Common myeloid progenitor, CD34-positive (primary cell): ENCODE measurements around the gene PPM1H.

Experiments used
- CTCF ChIA-PET: fragments of 350-600 bp; sonication (Branson Sonifier 250); formaldehyde crosslinking; loops from one replicate; lab custom pipeline; 2021; ENCODE audit warnings: antibody characterized with exemption; lab: Charles Lee
- POLR2A ChIA-PET: fragments of 350-600 bp; sonication (Branson Sonifier 250); formaldehyde crosslinking; loops from one replicate; lab custom pipeline; 2021; ENCODE audit warnings: antibody characterized with exemption; lab: Charles Lee
- DNase-seq, 3 donors: peaks; one replicate each; pipeline versions ENCODE4 v3.0.0 to v3.0.0-alpha.2; 2013
- H3K27ac ChIP-seq, 2 experiments: 1 replicate in 1 of 2; 2 replicates in 1 of 2; pipeline ENCODE4 v1.7.0; 2013; ENCODE audit warnings: inconsistent platforms in 2 of 2, low read length in 2 of 2, mild to moderate bottlenecking in 2 of 2, low read depth in 1 of 2, moderate library complexity in 1 of 2; ENCODE audit not compliant: severe bottlenecking in 2 of 2, insufficient read depth in 1 of 2, poor library complexity in 1 of 2
- H3K27me3 ChIP-seq, 5 experiments: replicated peaks in 2 of 5; 1 replicate in 3 of 5; 2 replicates in 2 of 5; pipeline versions ENCODE4 v1.6.1 to v1.7.0; 2013; ENCODE audit warnings: low read length in 4 of 5, mild to moderate bottlenecking in 2 of 5, moderate library complexity in 2 of 5, inconsistent platforms in 1 of 5; ENCODE audit not compliant: insufficient read depth in 5 of 5, control insufficient read depth in 4 of 5
- H3K36me3 ChIP-seq, 4 experiments: 1 replicate in 2 of 4; 2 replicates in 2 of 4; pipeline versions ENCODE4 v1.6.1 to v1.7.0; 2013; ENCODE audit warnings: low read length in 3 of 4, control low read depth in 1 of 4, mild to moderate bottlenecking in 1 of 4; ENCODE audit not compliant: control insufficient read depth in 4 of 4, insufficient read depth in 4 of 4
- H3K4me1 ChIP-seq, 4 experiments: 1 replicate in 3 of 4; 2 replicates in 1 of 4; pipeline versions ENCODE4 v1.6.1 to v1.7.1; 2013; ENCODE audit warnings: low read length in 3 of 4, mild to moderate bottlenecking in 3 of 4, control low read depth in 1 of 4, inconsistent platforms in 1 of 4, moderate library complexity in 1 of 4; ENCODE audit not compliant: control insufficient read depth in 4 of 4, insufficient read depth in 4 of 4; ENCODE audit errors: control extremely low read depth in 1 of 4
- H3K4me3 ChIP-seq, 7 experiments: 1 replicate in 4 of 7; 2 replicates in 3 of 7; pipeline versions ENCODE4 v1.5.1 to v1.7.0; 2013; ENCODE audit warnings: mild to moderate bottlenecking in 7 of 7, low read length in 6 of 7, moderate library complexity in 6 of 7, inconsistent platforms in 2 of 7, low read depth in 2 of 7, control low read depth in 1 of 7; ENCODE audit not compliant: insufficient read depth in 4 of 7, control insufficient read depth in 1 of 7; ENCODE audit errors: extremely low read depth in 1 of 7
- H3K9me3 ChIP-seq, 5 experiments: 1 replicate in 4 of 5; 2 replicates in 1 of 5; pipeline versions ENCODE4 v1.6.1 to v1.7.1; 2013; ENCODE audit warnings: low read length in 4 of 5, mild to moderate bottlenecking in 2 of 5, inconsistent platforms in 1 of 5, low read depth in 1 of 5, moderate library complexity in 1 of 5; ENCODE audit not compliant: control insufficient read depth in 4 of 5, insufficient read depth in 2 of 5; ENCODE audit errors: control extremely low read depth in 1 of 5
- WGBS: methylation state at CpG from one replicate; pipeline ENCODE4 v1.1.5; 2013; ENCODE audit not compliant: insufficient coverage; 5-methylcytosine and 5-hydroxymethylcytosine counted together

Gene PPM1H

GRCh38 chr12:62785941-62786559 is 148.9 kb downstream of the PPM1H start:
- H3K9me3 ChIP-seq, result no peaks in the 10 kb centered on the region
- ChIA-PET CTCF (interaction anchor here (0.6 to 2.0 kb wide), 4 partner anchors 11 to 158 kb away, joined by 3 to 12 read pairs (median 4); no protein-coding TSS in a partner anchor), POLR2A (interaction anchor here (0.8 kb wide), 1 partner anchor 183 kb away, joined by 3 read pairs; no protein-coding TSS in a partner anchor)
- H3K4me3 ChIP-seq, result no peak overlapping the region
- H3K36me3 ChIP-seq, result peaks cover 0 to 16% (median 3%) of the 10 kb centered on the region in 4 experiments
- H3K27me3 ChIP-seq, result no peaks in the 10 kb centered on the region
- 42% methylated on average over 6 of the region's 8 CpGs for WGBS
- DNase-seq, result peak; percentile 38 to 71 (median 58)
- H3K4me1 ChIP-seq, result peaks cover 1 to 26% (median 18%) of the 10 kb centered on the region in 4 experiments
- H3K27ac ChIP-seq, result no peak overlapping the region

GRCh38 chr12:62784576-62784975 is 150.4 kb downstream of the PPM1H start:
- CTCF ChIA-PET, result interaction anchor here (0.8 to 1.9 kb wide), 7 partner anchors 9 to 283 kb away, joined by 3 to 6 read pairs (median 4); no protein-coding TSS in a partner anchor
- POLR2A ChIA-PET, result interaction anchor here (0.6 kb wide), 2 partner anchors 171 to 289 kb away, joined by 3 read pairs; no protein-coding TSS in a partner anchor
- Histone ChIP-seq H3K36me3 (peaks cover 0 to 14% (median 0%) of the 10 kb centered on the region in 4 experiments), H3K27ac (no peak overlapping the region), H3K9me3 (no peaks in the 10 kb centered on the region), H3K4me1 (peaks cover 1 to 26% (median 18%) of the 10 kb centered on the region in 4 experiments), H3K27me3 (no peaks in the 10 kb centered on the region), H3K4me3 (no peak overlapping the region)
- no peak for DNase-seq
- no CpG with 5 or more reads among the region's 4 CpGs for WGBS

- Histone ChIP-seq H3K36me3 (peaks cover 0 to 14% (median 0%) of the 10 kb centered on the region in 4 experiments), H3K4me1 (peaks cover 1 to 26% (median 18%) of the 10 kb centered on the region in 4 experiments), H3K27me3 (no peaks in the 10 kb centered on the region), H3K4me3 (no peak overlapping the region), H3K9me3 (no peaks in the 10 kb centered on the region), H3K27ac (no peak overlapping the region)
- 91% methylated on average over 4 of the region's 6 CpGs for WGBS
- POLR2A ChIA-PET, result no interaction called here
- DNase-seq, result no peak
- CTCF ChIA-PET, result interaction anchor here (0.9 to 1.9 kb wide), 6 partner anchors 10 to 201 kb away, joined by 3 to 6 read pairs (median 4); no protein-coding TSS in a partner anchor
These were observed 151.1 kb downstream of the PPM1H start for GRCh38 chr12:62783881-62784280.

GRCh38 chr12:62781136-62781880 is 153.6 kb downstream of the PPM1H start:
- peaks cover 0 to 4% (median 0%) of the 10 kb centered on the region in 4 experiments for H3K36me3 ChIP-seq
- DNase-seq, result no peak
- ChIA-PET POLR2A (no interaction called here), CTCF (interaction anchor here (0.9 to 1.6 kb wide), 4 partner anchors 13 to 288 kb away, joined by 3 read pairs; no protein-coding TSS in a partner anchor)
- H3K4me1 ChIP-seq, result peaks cover 1 to 13% (median 11%) of the 10 kb centered on the region in 4 experiments
- WGBS, result 93% methylated on average over 9 of the region's 9 CpGs
- no peaks in the 10 kb centered on the region for H3K27me3 ChIP-seq
- H3K27ac ChIP-seq, result no peak overlapping the region
- no peaks in the 10 kb centered on the region for H3K9me3 ChIP-seq
- H3K4me3 ChIP-seq, result no peak overlapping the region

- no peaks in the 10 kb centered on the region for H3K27me3 ChIP-seq
- peaks cover 1 to 10% (median 3%) of the 10 kb centered on the region in 4 experiments for H3K4me1 ChIP-seq
- peaks cover 0 to 4% (median 0%) of the 10 kb centered on the region in 4 experiments for H3K36me3 ChIP-seq
- no peaks in the 10 kb centered on the region for H3K9me3 ChIP-seq
- POLR2A ChIA-PET, result no interaction called here
- DNase-seq, result no peak
- CTCF ChIA-PET, result interaction anchor here (0.6 to 0.7 kb wide), 2 partner anchors 12 to 14 kb away, joined by 5 read pairs; no protein-coding TSS in a partner anchor
- no peak overlapping the region for H3K27ac ChIP-seq
- no peak overlapping the region for H3K4me3 ChIP-seq
These were observed 155.5 kb downstream of the PPM1H start for GRCh38 chr12:62779488-62779887.

- H3K9me3 ChIP-seq, result no peaks in the 10 kb centered on the region
- ChIA-PET CTCF (no interaction called here), POLR2A (no interaction called here)
- WGBS, result 83% methylated on average over 2 of the region's 3 CpGs
- no peaks in the 10 kb centered on the region for H3K27me3 ChIP-seq
- H3K27ac ChIP-seq, result no peak overlapping the region
- H3K4me3 ChIP-seq, result no peak overlapping the region
- no peak for DNase-seq
- H3K4me1 ChIP-seq, result peaks cover 0 to 7% (median 0%) of the 10 kb centered on the region in 4 experiments
- H3K36me3 ChIP-seq, result peaks cover 0 to 4% (median 0%) of the 10 kb centered on the region in 4 experiments
These were observed 156.8 kb downstream of the PPM1H start for GRCh38 chr12:62778187-62778586.
